Activated T-cell treated with anti-CD3 and anti-CD28 coated beads, Interleukin-2, amount 50 U/mL, for 4 hours (primary cell): ENCODE data around the gene RNF19B. TPM values are rescaled to one million over a fixed set of nuclear protein-coding genes. Genes with fewer than 3 reads are reported as not detected.
"Not testable (repeated sequence)": the region's sequence is repeated elsewhere in the genome, so short reads cannot be mapped to it uniquely, and the experiment has no call there.

ENCODE experiments used
- ATAC-seq, 2 donors: fragments of 200-7000 bp; cut with Tn5 transposase; one replicate each; pipeline ENCODE4 v1.10.0; 2021
- DNase-seq: peaks from one replicate; pipeline ENCODE4 v3.0.0-alpha.2; 2020
- H3K27me3 Mint-ChIP-seq: one replicate; pipeline ENCODE4 v1.8.0; 2021; ENCODE audit warnings: low read depth, mixed read lengths
- H3K36me3 Mint-ChIP-seq: one replicate; pipeline ENCODE4 v1.8.0; 2022; ENCODE audit warnings: mixed read lengths; ENCODE audit not compliant: insufficient read depth
- H3K4me1 Mint-ChIP-seq: one replicate; pipeline ENCODE4 v1.8.0; 2021; ENCODE audit warnings: low read depth, mixed read lengths
- H3K4me3 Mint-ChIP-seq: one replicate; pipeline ENCODE4 v1.8.0; 2021; ENCODE audit warnings: mild to moderate bottlenecking, moderate library complexity, mixed read lengths
- H3K9me3 Mint-ChIP-seq: one replicate; pipeline ENCODE4 v1.8.0; 2021; ENCODE audit warnings: mixed read lengths
- total RNA-seq, 3 donors: library from RNA; stranded (reverse); gene quantifications; one replicate each; pipeline ENCODE4 v1.2.1, GENCODE V29; 2021

The RNF19B gene
- total RNA-seq, 3 donors from 2014 or later: 21.4 to 32.9 (median 23.9) TPM

- H3K4me3 Mint-ChIP-seq: no peak overlapping the region
- H3K4me1 Mint-ChIP-seq: peaks cover 51% of the 10 kb centered on the region
- peaks cover 2% of the 10 kb centered on the region for H3K36me3 Mint-ChIP-seq
- no peaks in the 10 kb centered on the region for H3K27me3 Mint-ChIP-seq
- DNase-seq (no peak), ATAC-seq (no peak)
- H3K9me3 Mint-ChIP-seq: no peaks in the 10 kb centered on the region
These were observed 19.5 kb upstream of the RNF19B start for GRCh38 chr1:32984090-32984454.

- Mint-ChIP-seq H3K4me3 (no peak overlapping the region), H3K4me1 (peaks cover 46% of the 10 kb centered on the region), H3K9me3 (no peaks in the 10 kb centered on the region), H3K27me3 (no peaks in the 10 kb centered on the region), H3K36me3 (peaks cover 2% of the 10 kb centered on the region)
- DNase-seq (no peak), ATAC-seq (no peak)
These were observed 18.4 kb upstream of the RNF19B start for GRCh38 chr1:32983020-32983419.

- no peaks in the 10 kb centered on the region for H3K36me3 Mint-ChIP-seq
- ATAC-seq (peak; percentile 98 to 99), DNase-seq (peak; percentile 54)
- H3K4me3 Mint-ChIP-seq: peak overlapping the region; percentile 65
- H3K9me3 Mint-ChIP-seq: no peaks in the 10 kb centered on the region
- no peaks in the 10 kb centered on the region for H3K27me3 Mint-ChIP-seq
- peaks cover 45% of the 10 kb centered on the region for H3K4me1 Mint-ChIP-seq
These were observed 16.6 kb upstream of the RNF19B start for GRCh38 chr1:32981003-32981901.

GRCh38 chr1:32980080-32980479, 15.5 kb upstream of the RNF19B start:
- DNase-seq (no peak), ATAC-seq (no peak)
- Mint-ChIP-seq H3K36me3 (no peaks in the 10 kb centered on the region), H3K4me1 (peaks cover 45% of the 10 kb centered on the region), H3K27me3 (peaks cover 2% of the 10 kb centered on the region), H3K9me3 (no peaks in the 10 kb centered on the region), H3K4me3 (no peak overlapping the region)

DNA sequence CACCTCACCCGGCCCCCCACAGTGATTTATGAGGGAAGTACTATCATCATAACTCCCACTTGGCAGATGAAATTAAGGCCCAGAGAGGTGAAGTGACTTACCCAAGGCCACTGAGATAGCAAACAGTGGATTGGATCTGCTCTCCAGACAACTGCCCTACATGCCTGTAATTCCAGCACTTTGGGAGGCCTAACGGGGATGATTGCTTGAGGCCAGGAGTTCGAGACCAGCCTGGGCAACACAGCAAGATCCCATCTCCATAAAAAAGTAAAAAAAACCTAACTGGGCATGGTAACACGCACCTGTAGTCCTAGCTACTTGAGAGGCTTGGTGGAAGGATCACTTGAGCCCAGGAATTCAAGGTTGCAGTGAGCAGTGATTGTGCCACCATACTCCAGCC, 14.2 kb upstream of the RNF19B start:
- Mint-ChIP-seq H3K36me3 (no peaks in the 10 kb centered on the region), H3K4me1 (peaks cover 35% of the 10 kb centered on the region), H3K27me3 (peaks cover 2% of the 10 kb centered on the region), H3K4me3 (no peak overlapping the region), H3K9me3 (no peaks in the 10 kb centered on the region)
- no peak for ATAC-seq
- no peak for DNase-seq

GRCh38 chr1:32977546-32978087, 13.0 kb upstream of the RNF19B start:
- Mint-ChIP-seq H3K4me3 (no peak overlapping the region), H3K36me3 (no peaks in the 10 kb centered on the region), H3K9me3 (no peaks in the 10 kb centered on the region), H3K4me1 (peaks cover 28% of the 10 kb centered on the region), H3K27me3 (peaks cover 4% of the 10 kb centered on the region)
- no peak for ATAC-seq
- no peak for DNase-seq

GRCh38 chr1:32975055-32975454, 10.4 kb upstream of the RNF19B start:
- not testable (repeated sequence) for ATAC-seq, DNase-seq, H3K4me3 Mint-ChIP-seq, H3K36me3 Mint-ChIP-seq, H3K9me3 Mint-ChIP-seq
- H3K4me1 Mint-ChIP-seq: peaks cover 13% of the 10 kb centered on the region
- H3K27me3 Mint-ChIP-seq: peaks cover 23% of the 10 kb centered on the region

GRCh38 chr1:32973458-32973857, 8.8 kb upstream of the RNF19B start:
- H3K9me3 Mint-ChIP-seq, H3K36me3 Mint-ChIP-seq, ATAC-seq, H3K4me1 Mint-ChIP-seq, H3K4me3 Mint-ChIP-seq, DNase-seq: not testable (repeated sequence)
- peaks cover 25% of the 10 kb centered on the region for H3K27me3 Mint-ChIP-seq

- peaks cover 14% of the 10 kb centered on the region for H3K4me1 Mint-ChIP-seq
- no peaks in the 10 kb centered on the region for H3K9me3 Mint-ChIP-seq
- H3K36me3 Mint-ChIP-seq: no peaks in the 10 kb centered on the region
- ATAC-seq (peak; percentile 33 to 39), DNase-seq (no peak)
- H3K4me3 Mint-ChIP-seq: no peak overlapping the region
- peaks cover 25% of the 10 kb centered on the region for H3K27me3 Mint-ChIP-seq
These were observed 8.3 kb upstream of the RNF19B start for GRCh38 chr1:32972814-32973428.

DNA sequence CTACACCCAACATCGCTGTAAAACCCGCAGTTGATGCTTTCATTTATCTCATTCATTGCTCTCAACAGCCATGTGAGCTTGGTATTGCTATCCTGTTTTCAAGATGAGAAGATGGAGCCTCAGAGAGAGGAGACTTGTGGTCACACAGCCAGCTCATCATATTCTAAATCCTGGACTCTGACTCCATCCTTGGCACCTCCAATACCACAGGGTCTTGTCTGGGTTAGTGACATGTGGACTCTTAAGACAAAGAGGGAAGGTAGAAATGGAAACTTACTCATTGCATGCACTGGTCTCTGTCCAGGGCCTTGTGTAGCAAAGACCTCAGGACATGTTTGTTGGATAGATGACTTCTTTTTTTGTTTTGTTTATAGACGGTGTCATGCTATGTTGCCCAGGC, 7.0 kb upstream of the RNF19B start:
- ATAC-seq: no peak
- peaks cover 17% of the 10 kb centered on the region for H3K4me1 Mint-ChIP-seq
- H3K27me3 Mint-ChIP-seq: peaks cover 25% of the 10 kb centered on the region
- no peaks in the 10 kb centered on the region for H3K9me3 Mint-ChIP-seq
- DNase-seq: no peak
- H3K4me3 Mint-ChIP-seq: no peak overlapping the region
- H3K36me3 Mint-ChIP-seq: no peaks in the 10 kb centered on the region

DNA sequence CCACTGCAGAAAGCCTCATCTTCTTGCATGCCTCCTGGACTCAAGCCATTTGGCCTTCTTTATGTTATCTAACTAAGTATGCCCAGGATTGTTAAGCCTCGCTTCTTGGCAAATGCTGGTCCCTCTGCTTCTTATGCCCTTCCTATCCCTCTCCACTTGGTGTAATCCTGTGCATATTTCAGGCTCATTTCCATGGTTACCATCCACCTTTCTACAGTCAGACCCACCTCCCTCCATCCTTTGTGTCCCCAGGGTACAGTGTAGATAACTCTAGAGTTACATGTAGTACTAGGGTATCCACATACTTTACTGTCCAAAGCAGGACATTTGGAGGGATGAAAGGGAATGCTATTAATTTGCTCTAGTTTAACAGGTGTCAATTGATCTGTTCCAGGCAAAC, 6.5 kb upstream of the RNF19B start:
- no peak overlapping the region for H3K4me3 Mint-ChIP-seq
- peaks cover 25% of the 10 kb centered on the region for H3K27me3 Mint-ChIP-seq

GRCh38 chr1:32969566-32969965, 5.0 kb upstream of the RNF19B start:
- H3K4me1 Mint-ChIP-seq: peaks cover 19% of the 10 kb centered on the region
- H3K9me3 Mint-ChIP-seq: no peaks in the 10 kb centered on the region
- no peak for ATAC-seq
- no peak overlapping the region for H3K4me3 Mint-ChIP-seq
- DNase-seq: no peak
- H3K36me3 Mint-ChIP-seq: no peaks in the 10 kb centered on the region
- H3K27me3 Mint-ChIP-seq: peaks cover 23% of the 10 kb centered on the region

More for the DNA sequence above, 6.5 kb upstream of the RNF19B start:
- H3K9me3 Mint-ChIP-seq: no peaks in the 10 kb centered on the region
- no peaks in the 10 kb centered on the region for H3K36me3 Mint-ChIP-seq
- ATAC-seq (no peak), DNase-seq (no peak)
- peaks cover 17% of the 10 kb centered on the region for H3K4me1 Mint-ChIP-seq

- DNase-seq: no peak
- peak in 1 of 2 donors; percentile 11 for ATAC-seq
- H3K4me1 Mint-ChIP-seq: peaks cover 24% of the 10 kb centered on the region
These were observed 3.4 kb upstream of the RNF19B start for GRCh38 chr1:32967888-32968568.

GRCh38 chr1:32966900-32967299, 2.3 kb upstream of the RNF19B start:
- H3K27me3 Mint-ChIP-seq: peaks cover 14% of the 10 kb centered on the region
- ATAC-seq: no peak
- H3K4me1 Mint-ChIP-seq: peaks cover 27% of the 10 kb centered on the region
- no peak for DNase-seq
- H3K9me3 Mint-ChIP-seq: no peaks in the 10 kb centered on the region
- no peak overlapping the region for H3K4me3 Mint-ChIP-seq
- H3K36me3 Mint-ChIP-seq: no peaks in the 10 kb centered on the region

More at GRCh38 chr1:32967888-32968568, 3.4 kb upstream of the RNF19B start:
- H3K36me3 Mint-ChIP-seq: no peaks in the 10 kb centered on the region
- peaks cover 23% of the 10 kb centered on the region for H3K27me3 Mint-ChIP-seq
- H3K4me3 Mint-ChIP-seq: peak overlapping the region; percentile 8
- no peaks in the 10 kb centered on the region for H3K9me3 Mint-ChIP-seq
